H1 (cell line): ENCODE measurements around the gene SCOC. TPM values are rescaled to one million over a fixed set of nuclear protein-coding genes. Genes with fewer than 3 reads are reported as not detected.

Experiments used
- EGR1 ChIP-seq: IDR thresholded peaks from 2 replicates; pipeline ENCODE4 v1.6.1; 2011; ENCODE audit warnings: low read depth, low read length, borderline replicate concordance
- RAD21 ChIP-seq, 2 experiments: IDR thresholded peaks in 1 of 2; conservative IDR thresholded peaks in 1 of 2; 2 replicates each; pipeline ENCODE4 v1.6.1; 2011; ENCODE audit warnings: low read depth in 2 of 2, low read length in 2 of 2, improper control_type of control experiment in 1 of 2, inconsistent platforms in 1 of 2, mild to moderate bottlenecking in 1 of 2, moderate library complexity in 1 of 2
- SIN3A ChIP-seq, 2 experiments: IDR thresholded peaks in 1 of 2; conservative IDR thresholded peaks in 1 of 2; 2 replicates each; pipeline ENCODE4 v1.6.1; 2011 to 2012; ENCODE audit warnings: low read length in 2 of 2, improper control_type of control experiment in 1 of 2, low read depth in 1 of 2, mild to moderate bottlenecking in 1 of 2
- polyA plus RNA-seq, 7 experiments: library from polyadenylated mRNA; depleted of rRNA in 3 of 7; stranded (reverse) in 5 of 7; unstranded in 2 of 7; fragments of >200 nt in 5 of 7; fragments of 200-250 nt in 2 of 7; gene quantifications; 1 replicate in 5 of 7; 2 replicates in 1 of 7; 4 replicates in 1 of 7; pipeline versions ENCODE4 v1.2.1 to v1.2.3, GENCODE V29; 2011 to 2013; ENCODE audit warnings: missing spikeins in 2 of 7, mixed read lengths in 2 of 7
- total RNA-seq: library from RNA; stranded (reverse); fragmentation: NEBNext Ultra II Directional; extraction: Animal tissue kit (Norgen Biotek cat#: 25700); gene quantifications from 2 replicates; pipeline ENCODE4 v1.2.1, GENCODE V29; 2021
- TF ChIP-seq, protein P1 (sequence below): fragments of 300-600 bp; sonication (generic); IDR thresholded peaks from 2 replicates; pipeline ENCODE4 v1.7.1; 2012; ENCODE audit warnings: low read length, moderate library complexity, mild to moderate bottlenecking, inconsistent platforms; ENCODE audit not compliant: insufficient replicate concordance

SCOC gene
- total and polyA plus RNA-seq, 2 of the 8 experiments (the other 6 are each of a cell fraction or from before 2014, with no cell fraction given), result 12.1 to 33.4 TPM

DNA sequence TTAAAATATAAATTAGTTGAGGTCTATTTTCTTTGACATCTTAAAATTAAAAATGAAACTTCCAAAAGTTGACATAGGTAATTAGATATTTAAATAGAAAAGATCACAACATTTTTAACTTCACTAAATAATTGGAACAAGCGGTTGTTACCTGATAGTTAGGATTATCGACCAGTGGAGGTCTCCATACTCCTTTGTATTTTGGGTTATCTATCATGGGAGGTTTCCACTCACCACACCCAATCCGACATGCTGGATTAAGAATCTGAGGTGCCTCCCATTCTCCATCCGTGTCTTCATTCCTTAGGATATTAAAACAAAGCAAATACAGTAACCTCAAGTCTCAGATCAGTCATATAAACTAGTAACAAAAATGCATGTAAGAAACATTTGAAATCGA lies 22.2 kb downstream of the SCOC start (continued):
- TF ChIP-seq, protein P1, sequence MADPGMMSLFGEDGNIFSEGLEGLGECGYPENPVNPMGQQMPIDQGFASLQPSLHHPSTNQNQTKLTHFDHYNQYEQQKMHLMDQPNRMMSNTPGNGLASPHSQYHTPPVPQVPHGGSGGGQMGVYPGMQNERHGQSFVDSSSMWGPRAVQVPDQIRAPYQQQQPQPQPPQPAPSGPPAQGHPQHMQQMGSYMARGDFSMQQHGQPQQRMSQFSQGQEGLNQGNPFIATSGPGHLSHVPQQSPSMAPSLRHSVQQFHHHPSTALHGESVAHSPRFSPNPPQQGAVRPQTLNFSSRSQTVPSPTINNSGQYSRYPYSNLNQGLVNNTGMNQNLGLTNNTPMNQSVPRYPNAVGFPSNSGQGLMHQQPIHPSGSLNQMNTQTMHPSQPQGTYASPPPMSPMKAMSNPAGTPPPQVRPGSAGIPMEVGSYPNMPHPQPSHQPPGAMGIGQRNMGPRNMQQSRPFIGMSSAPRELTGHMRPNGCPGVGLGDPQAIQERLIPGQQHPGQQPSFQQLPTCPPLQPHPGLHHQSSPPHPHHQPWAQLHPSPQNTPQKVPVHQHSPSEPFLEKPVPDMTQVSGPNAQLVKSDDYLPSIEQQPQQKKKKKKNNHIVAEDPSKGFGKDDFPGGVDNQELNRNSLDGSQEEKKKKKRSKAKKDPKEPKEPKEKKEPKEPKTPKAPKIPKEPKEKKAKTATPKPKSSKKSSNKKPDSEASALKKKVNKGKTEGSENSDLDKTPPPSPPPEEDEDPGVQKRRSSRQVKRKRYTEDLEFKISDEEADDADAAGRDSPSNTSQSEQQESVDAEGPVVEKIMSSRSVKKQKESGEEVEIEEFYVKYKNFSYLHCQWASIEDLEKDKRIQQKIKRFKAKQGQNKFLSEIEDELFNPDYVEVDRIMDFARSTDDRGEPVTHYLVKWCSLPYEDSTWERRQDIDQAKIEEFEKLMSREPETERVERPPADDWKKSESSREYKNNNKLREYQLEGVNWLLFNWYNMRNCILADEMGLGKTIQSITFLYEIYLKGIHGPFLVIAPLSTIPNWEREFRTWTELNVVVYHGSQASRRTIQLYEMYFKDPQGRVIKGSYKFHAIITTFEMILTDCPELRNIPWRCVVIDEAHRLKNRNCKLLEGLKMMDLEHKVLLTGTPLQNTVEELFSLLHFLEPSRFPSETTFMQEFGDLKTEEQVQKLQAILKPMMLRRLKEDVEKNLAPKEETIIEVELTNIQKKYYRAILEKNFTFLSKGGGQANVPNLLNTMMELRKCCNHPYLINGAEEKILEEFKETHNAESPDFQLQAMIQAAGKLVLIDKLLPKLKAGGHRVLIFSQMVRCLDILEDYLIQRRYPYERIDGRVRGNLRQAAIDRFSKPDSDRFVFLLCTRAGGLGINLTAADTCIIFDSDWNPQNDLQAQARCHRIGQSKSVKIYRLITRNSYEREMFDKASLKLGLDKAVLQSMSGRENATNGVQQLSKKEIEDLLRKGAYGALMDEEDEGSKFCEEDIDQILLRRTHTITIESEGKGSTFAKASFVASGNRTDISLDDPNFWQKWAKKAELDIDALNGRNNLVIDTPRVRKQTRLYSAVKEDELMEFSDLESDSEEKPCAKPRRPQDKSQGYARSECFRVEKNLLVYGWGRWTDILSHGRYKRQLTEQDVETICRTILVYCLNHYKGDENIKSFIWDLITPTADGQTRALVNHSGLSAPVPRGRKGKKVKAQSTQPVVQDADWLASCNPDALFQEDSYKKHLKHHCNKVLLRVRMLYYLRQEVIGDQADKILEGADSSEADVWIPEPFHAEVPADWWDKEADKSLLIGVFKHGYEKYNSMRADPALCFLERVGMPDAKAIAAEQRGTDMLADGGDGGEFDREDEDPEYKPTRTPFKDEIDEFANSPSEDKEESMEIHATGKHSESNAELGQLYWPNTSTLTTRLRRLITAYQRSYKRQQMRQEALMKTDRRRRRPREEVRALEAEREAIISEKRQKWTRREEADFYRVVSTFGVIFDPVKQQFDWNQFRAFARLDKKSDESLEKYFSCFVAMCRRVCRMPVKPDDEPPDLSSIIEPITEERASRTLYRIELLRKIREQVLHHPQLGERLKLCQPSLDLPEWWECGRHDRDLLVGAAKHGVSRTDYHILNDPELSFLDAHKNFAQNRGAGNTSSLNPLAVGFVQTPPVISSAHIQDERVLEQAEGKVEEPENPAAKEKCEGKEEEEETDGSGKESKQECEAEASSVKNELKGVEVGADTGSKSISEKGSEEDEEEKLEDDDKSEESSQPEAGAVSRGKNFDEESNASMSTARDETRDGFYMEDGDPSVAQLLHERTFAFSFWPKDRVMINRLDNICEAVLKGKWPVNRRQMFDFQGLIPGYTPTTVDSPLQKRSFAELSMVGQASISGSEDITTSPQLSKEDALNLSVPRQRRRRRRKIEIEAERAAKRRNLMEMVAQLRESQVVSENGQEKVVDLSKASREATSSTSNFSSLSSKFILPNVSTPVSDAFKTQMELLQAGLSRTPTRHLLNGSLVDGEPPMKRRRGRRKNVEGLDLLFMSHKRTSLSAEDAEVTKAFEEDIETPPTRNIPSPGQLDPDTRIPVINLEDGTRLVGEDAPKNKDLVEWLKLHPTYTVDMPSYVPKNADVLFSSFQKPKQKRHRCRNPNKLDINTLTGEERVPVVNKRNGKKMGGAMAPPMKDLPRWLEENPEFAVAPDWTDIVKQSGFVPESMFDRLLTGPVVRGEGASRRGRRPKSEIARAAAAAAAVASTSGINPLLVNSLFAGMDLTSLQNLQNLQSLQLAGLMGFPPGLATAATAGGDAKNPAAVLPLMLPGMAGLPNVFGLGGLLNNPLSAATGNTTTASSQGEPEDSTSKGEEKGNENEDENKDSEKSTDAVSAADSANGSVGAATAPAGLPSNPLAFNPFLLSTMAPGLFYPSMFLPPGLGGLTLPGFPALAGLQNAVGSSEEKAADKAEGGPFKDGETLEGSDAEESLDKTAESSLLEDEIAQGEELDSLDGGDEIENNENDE, result no peak
- TF ChIP-seq EGR1 (no peak), RAD21 (IDR thresholded peaks at IDR 0.05 in 1 of 2, conservative IDR thresholded peaks at IDR 0.05 in 1 of 2; ENCODE audit: low read depth in 2 of 2, low read length in 2 of 2) (peak; percentile 53 to 62), SIN3A (conservative IDR thresholded peaks at IDR 0.05 in 1 of 2, IDR thresholded peaks at IDR 0.05 in 1 of 2; ENCODE audit: low read depth in 1 of 2, low read length in 2 of 2) (no peak)
